Stomach (tissue), 4 donors: ENCODE measurements around the gene HOXD1.

Experiments used
- CTCF ChIP-seq, 7 experiments: fragments of 450-650 bp in 4 of 7; fragments of 200-600 bp in 3 of 7; sonication (generic) in 3 of 7; IDR thresholded peaks; one replicate each; pipeline ENCODE4 v1.5.1; 2016 to 2019; ENCODE audit warnings: antibody characterized with exemption in 7 of 7, control low read depth in 2 of 7, mild to moderate bottlenecking in 1 of 7
- EP300 ChIP-seq: sonication (generic); formaldehyde crosslinking; IDR thresholded peaks from one replicate; pipeline ENCODE4 v1.6.1; 2017; ENCODE audit warnings: antibody characterized with exemption
- POLR2A ChIP-seq, 4 donors: fragments of 450-650 bp; IDR thresholded peaks; one replicate each; pipeline ENCODE4 v1.6.1; 2016; ENCODE audit warnings: antibody characterized with exemption in 4 of 4, control low read depth in 2 of 4, mild to moderate bottlenecking in 1 of 4, moderate library complexity in 1 of 4
- POLR2AphosphoS5 ChIP-seq, 3 donors: sonication (generic); formaldehyde crosslinking; IDR thresholded peaks; one replicate each; pipeline ENCODE4 v1.6.1; 2016; ENCODE audit warnings: antibody characterized with exemption in 3 of 3

- TF ChIP-seq EP300 (no peak), CTCF (IDR thresholded peaks at IDR 0.05) (no peak), POLR2AphosphoS5 (IDR thresholded peaks at IDR 0.05) (no peak), POLR2A (IDR thresholded peaks at IDR 0.05) (no peak)
Observed at GRCh38 chr2:176212276-176212675, 23.8 kb downstream of the HOXD1 start.
